Chondrocyte (in vitro differentiated cells): ENCODE data around the gene DENND1B. TPM values are rescaled to one million over a fixed set of nuclear protein-coding genes. Genes with fewer than 3 reads are reported as not detected.

Source experiments
- DNase-seq: peaks from one replicate; pipeline ENCODE4 v3.0.0; 2021; ENCODE audit warnings: mixed read lengths, low spot score
- H3K27ac Mint-ChIP-seq: one replicate; pipeline ENCODE4 v1.8.0; 2021; ENCODE audit warnings: mild to moderate bottlenecking, moderate library complexity, mixed read lengths; ENCODE audit not compliant: unreplicated experiment
- H3K27me3 Mint-ChIP-seq: 2 replicates; pipeline ENCODE4 v1.8.0; 2021; ENCODE audit warnings: low read depth, mixed read lengths
- H3K36me3 Mint-ChIP-seq: 2 replicates; pipeline ENCODE4 v1.8.0; 2021; ENCODE audit warnings: low read depth, mixed read lengths
- H3K4me1 Mint-ChIP-seq: 2 replicates; pipeline ENCODE4 v1.8.0; 2021; ENCODE audit warnings: low read depth, mild to moderate bottlenecking, mixed read lengths
- H3K4me3 Mint-ChIP-seq: one replicate; pipeline ENCODE4 v1.8.0; 2021; ENCODE audit warnings: mild to moderate bottlenecking, moderate library complexity, mixed read lengths; ENCODE audit not compliant: unreplicated experiment
- H3K9me3 Mint-ChIP-seq: 2 replicates; pipeline ENCODE4 v1.8.0; 2021; ENCODE audit warnings: low read depth, mixed read lengths
- CTCF ChIP-seq: fragments of 200-600 bp; sonication (generic); IDR thresholded peaks from 2 replicates; pipeline ENCODE4 v1.5.0; 2021; ENCODE audit warnings: antibody characterized with exemption, mild to moderate bottlenecking, moderate library complexity
- total RNA-seq: library from RNA; stranded (reverse); gene quantifications from 3 replicates; pipeline ENCODE4 v1.2.1, GENCODE V29; 2021

DENND1B gene
- total RNA-seq, 1 donor from 2014 or later: 10.9 TPM

- peaks cover under 1% of the 10 kb centered on the region for H3K9me3 Mint-ChIP-seq
- no peak overlapping the region for H3K27ac Mint-ChIP-seq
- H3K4me1 Mint-ChIP-seq: no peaks in the 10 kb centered on the region
- no peak for TF ChIP-seq CTCF
- DNase-seq: no peak
- H3K27me3 Mint-ChIP-seq: no peaks in the 10 kb centered on the region
- H3K4me3 Mint-ChIP-seq: no peak overlapping the region
- H3K36me3 Mint-ChIP-seq: peaks cover 4% of the 10 kb centered on the region
Measured at GRCh38 chr1:197638316-197638715, 137.0 kb downstream of the DENND1B start.

GRCh38 chr1:197637406-197637805, 137.9 kb downstream of the DENND1B start:
- H3K36me3 Mint-ChIP-seq: peaks cover 6% of the 10 kb centered on the region
- H3K27me3 Mint-ChIP-seq: no peaks in the 10 kb centered on the region
- no peak overlapping the region for H3K27ac Mint-ChIP-seq
- no peak for TF ChIP-seq CTCF
- no peak for DNase-seq
- no peak overlapping the region for H3K4me3 Mint-ChIP-seq
- H3K9me3 Mint-ChIP-seq: peaks cover 7% of the 10 kb centered on the region
- H3K4me1 Mint-ChIP-seq: no peaks in the 10 kb centered on the region

GRCh38 chr1:197633447-197634078, 141.7 kb downstream of the DENND1B start:
- DNase-seq: no peak
- Mint-ChIP-seq H3K27ac (no peak overlapping the region), H3K36me3 (peaks cover 5% of the 10 kb centered on the region), H3K9me3 (peaks cover 10% of the 10 kb centered on the region), H3K4me3 (no peak overlapping the region), H3K27me3 (no peaks in the 10 kb centered on the region), H3K4me1 (no peaks in the 10 kb centered on the region)
- TF ChIP-seq CTCF: no peak

- Mint-ChIP-seq H3K4me1 (no peaks in the 10 kb centered on the region), H3K4me3 (no peak overlapping the region), H3K9me3 (peaks cover 14% of the 10 kb centered on the region), H3K36me3 (peaks cover 7% of the 10 kb centered on the region), H3K27ac (no peak overlapping the region), H3K27me3 (no peaks in the 10 kb centered on the region)
- no peak for DNase-seq
- no peak for TF ChIP-seq CTCF
Measured at GRCh38 chr1:197632651-197633050, 142.6 kb downstream of the DENND1B start.

- Mint-ChIP-seq H3K4me1 (no peaks in the 10 kb centered on the region), H3K27ac (no peak overlapping the region), H3K4me3 (no peak overlapping the region), H3K27me3 (no peaks in the 10 kb centered on the region), H3K9me3 (peaks cover 14% of the 10 kb centered on the region), H3K36me3 (peaks cover 7% of the 10 kb centered on the region)
- no peak for DNase-seq
- no peak for TF ChIP-seq CTCF
Measured at GRCh38 chr1:197632005-197632404, 143.3 kb downstream of the DENND1B start.
